GM12872 (cell line): ENCODE results near the gene THEMIS.

Experiments used
- CTCF ChIP-seq: IDR thresholded peaks from 3 replicates; pipeline ENCODE4 v1.5.1; 2011; ENCODE audit warnings: low read depth, mild to moderate bottlenecking, low read length, moderate library complexity; ENCODE audit not compliant: insufficient read depth

The THEMIS gene

GRCh38 chr6:127821431-127821830 is 79.4 kb downstream of the THEMIS start:
- TF ChIP-seq CTCF: no peak

- no peak for TF ChIP-seq CTCF
Measured at GRCh38 chr6:127818149-127818548, 82.7 kb downstream of the THEMIS start.

- TF ChIP-seq CTCF: no peak
Measured at GRCh38 chr6:127816643-127817042, 84.2 kb downstream of the THEMIS start.

- TF ChIP-seq CTCF: no peak
Measured at GRCh38 chr6:127813699-127814027, 87.2 kb downstream of the THEMIS start.

GRCh38 chr6:127812985-127813698 is 87.7 kb downstream of the THEMIS start:
- TF ChIP-seq CTCF: no peak

- TF ChIP-seq CTCF: no peak
Measured at GRCh38 chr6:127811900-127812570, 88.8 kb downstream of the THEMIS start.

- no peak for TF ChIP-seq CTCF
Measured at GRCh38 chr6:127807806-127808517, 92.9 kb downstream of the THEMIS start.
